WTC11 (cell line): ENCODE measurements around the gene ZSCAN16. TPM values are rescaled to one million over a fixed set of nuclear protein-coding genes. Genes with fewer than 3 reads are reported as not detected.

Source experiments
- ATF1 ChIP-seq: sonication (generic); formaldehyde crosslinking; IDR thresholded peaks from 2 replicates; pipeline ENCODE4 v1.8.1; 2023; ENCODE audit warnings: mild to moderate bottlenecking, moderate library complexity, missing genetic modification reagents
- CREB1 ChIP-seq: sonication (generic); formaldehyde crosslinking; IDR thresholded peaks from 2 replicates; pipeline ENCODE4 v1.8.0; 2023; ENCODE audit warnings: mild to moderate bottlenecking, missing genetic modification reagents
- CREM ChIP-seq: sonication (generic); formaldehyde crosslinking; IDR thresholded peaks from 2 replicates; pipeline ENCODE4 v1.8.1; 2022; ENCODE audit warnings: mild to moderate bottlenecking, missing genetic modification reagents, moderate library complexity
- ELF4 ChIP-seq: sonication (generic); formaldehyde crosslinking; IDR thresholded peaks from 2 replicates; pipeline ENCODE4 v1.8.1; 2022; ENCODE audit warnings: low read depth, mild to moderate bottlenecking, moderate library complexity, missing genetic modification reagents
- EMX1 ChIP-seq: fragments of 250-450 bp; sonication (Bioruptor Pico); IDR thresholded peaks from 2 replicates; pipeline ENCODE4 v1.8.0; 2021; ENCODE audit warnings: mild to moderate bottlenecking
- ESRRA ChIP-seq: sonication (generic); formaldehyde crosslinking; IDR thresholded peaks from 2 replicates; pipeline ENCODE4 v1.8.1; 2022; ENCODE audit warnings: mild to moderate bottlenecking, missing genetic modification reagents, borderline replicate concordance
- ETV6 ChIP-seq: sonication (generic); formaldehyde crosslinking; IDR thresholded peaks from 2 replicates; pipeline ENCODE4 v1.8.1; 2022; ENCODE audit warnings: mild to moderate bottlenecking, missing genetic modification reagents
- FOXJ3 ChIP-seq: sonication (generic); formaldehyde crosslinking; IDR thresholded peaks from 2 replicates; pipeline ENCODE4 v1.9.0; 2021; ENCODE audit warnings: missing genetic modification reagents, mild to moderate bottlenecking, borderline replicate concordance
- FOXK1 ChIP-seq: sonication (generic); formaldehyde crosslinking; IDR thresholded peaks from 2 replicates; pipeline ENCODE4 v1.8.0; 2022; ENCODE audit warnings: mild to moderate bottlenecking, moderate library complexity, missing genetic modification reagents
- HMGA2 ChIP-seq: fragments of 250-450 bp; sonication (Bioruptor Pico); IDR thresholded peaks from 2 replicates; pipeline ENCODE4 v1.4.0; 2021; ENCODE audit warnings: mild to moderate bottlenecking, moderate library complexity
- IRF2 ChIP-seq: sonication (generic); formaldehyde crosslinking; IDR thresholded peaks from 2 replicates; pipeline ENCODE4 v1.8.0; 2022; ENCODE audit warnings: low read depth, missing genetic modification reagents, borderline replicate concordance
- JUN ChIP-seq: sonication (generic); formaldehyde crosslinking; IDR thresholded peaks from 2 replicates; pipeline ENCODE4 v1.8.0; 2023; ENCODE audit warnings: mild to moderate bottlenecking, missing genetic modification reagents
- MXD4 ChIP-seq: fragments of 250-450 bp; sonication (Bioruptor Pico); IDR thresholded peaks from 2 replicates; pipeline ENCODE4 v1.8.0; 2021; ENCODE audit warnings: mild to moderate bottlenecking, moderate library complexity, borderline replicate concordance
- SMAD3 ChIP-seq: sonication (generic); formaldehyde crosslinking; IDR thresholded peaks from 2 replicates; pipeline ENCODE4 v1.8.0; 2022; ENCODE audit warnings: missing genetic modification reagents, mild to moderate bottlenecking, borderline replicate concordance
- SOX15 ChIP-seq: fragments of 250-450 bp; sonication (Bioruptor Pico); IDR thresholded peaks from 2 replicates; pipeline ENCODE4 v1.9.0; 2021; ENCODE audit warnings: mild to moderate bottlenecking
- SP1 ChIP-seq: sonication (generic); formaldehyde crosslinking; conservative IDR thresholded peaks from 2 replicates; pipeline ENCODE4 v1.8.1; 2022; ENCODE audit warnings: missing genetic modification reagents
- TEAD4 ChIP-seq: sonication (generic); formaldehyde crosslinking; IDR thresholded peaks from 2 replicates; pipeline ENCODE4 v1.8.0; 2022; ENCODE audit warnings: mild to moderate bottlenecking, missing genetic modification reagents
- TP53 ChIP-seq: sonication (generic); formaldehyde crosslinking; IDR thresholded peaks from 2 replicates; pipeline ENCODE4 v1.8.1; 2023; ENCODE audit warnings: mild to moderate bottlenecking, missing genetic modification reagents
- ZBTB21 ChIP-seq: sonication (generic); formaldehyde crosslinking; IDR thresholded peaks from 2 replicates; pipeline ENCODE4 v1.8.1; 2023; ENCODE audit warnings: mild to moderate bottlenecking, missing genetic modification reagents, borderline replicate concordance
- ZNF121 ChIP-seq: sonication (generic); formaldehyde crosslinking; IDR thresholded peaks from 2 replicates; pipeline ENCODE4 v1.8.0; 2023; ENCODE audit warnings: missing genetic modification reagents
- ZNF138 ChIP-seq: sonication (generic); formaldehyde crosslinking; conservative IDR thresholded peaks from 2 replicates; pipeline ENCODE4 v1.8.1; 2022; ENCODE audit warnings: mild to moderate bottlenecking, moderate library complexity, missing genetic modification reagents
- ZNF263 ChIP-seq: sonication (generic); formaldehyde crosslinking; IDR thresholded peaks from 2 replicates; pipeline ENCODE4 v1.8.1; 2022; ENCODE audit warnings: low read depth, mild to moderate bottlenecking, moderate library complexity, missing genetic modification reagents
- ZNF423 ChIP-seq: fragments of 250-450 bp; sonication (Bioruptor Pico); IDR thresholded peaks from 2 replicates; pipeline ENCODE4 v2.1.2; 2022; ENCODE audit warnings: mild to moderate bottlenecking, moderate library complexity
- ZNF671 ChIP-seq: fragments of 250-450 bp; sonication (Bioruptor Pico); IDR thresholded peaks from 2 replicates; pipeline ENCODE4 v1.8.0; 2021; ENCODE audit warnings: mild to moderate bottlenecking
- total RNA-seq: library from RNA; stranded (reverse); gene quantifications from 3 replicates; pipeline ENCODE4 v1.2.3, GENCODE V29; 2021
- TF ChIP-seq, protein P1 (sequence below): sonication (generic); formaldehyde crosslinking; conservative IDR thresholded peaks from 2 replicates; pipeline ENCODE4 v1.8.1; 2022; ENCODE audit warnings: mild to moderate bottlenecking, missing genetic modification reagents
- TF ChIP-seq, protein P2 (sequence below): sonication (generic); formaldehyde crosslinking; IDR thresholded peaks from 2 replicates; pipeline ENCODE4 v1.8.1; 2022; ENCODE audit warnings: mild to moderate bottlenecking, moderate library complexity, missing genetic modification reagents
- TF ChIP-seq, protein P3 (sequence below): fragments of 200-600 bp; IDR thresholded peaks from 2 replicates; pipeline ENCODE4 v1.8.0; 2022; ENCODE audit warnings: antibody characterized with exemption
- TF ChIP-seq, protein P4 (sequence below): sonication (generic); formaldehyde crosslinking; IDR thresholded peaks from 2 replicates; pipeline ENCODE4 v1.8.0; 2023; ENCODE audit warnings: missing genetic modification reagents, mild to moderate bottlenecking, borderline replicate concordance
- TF ChIP-seq, protein P5 (sequence below): sonication (generic); formaldehyde crosslinking; IDR thresholded peaks from 2 replicates; pipeline ENCODE4 v1.8.1; 2023; ENCODE audit warnings: mild to moderate bottlenecking, missing genetic modification reagents, moderate library complexity
- TF ChIP-seq, protein P6 (sequence below): sonication (generic); formaldehyde crosslinking; conservative IDR thresholded peaks from 2 replicates; pipeline ENCODE4 v1.8.1; 2023; ENCODE audit warnings: mild to moderate bottlenecking, low read depth, missing genetic modification reagents, moderate library complexity

Gene ZSCAN16
- total RNA-seq, 1 experiment from 2014 or later: 7.1 TPM

DNA sequence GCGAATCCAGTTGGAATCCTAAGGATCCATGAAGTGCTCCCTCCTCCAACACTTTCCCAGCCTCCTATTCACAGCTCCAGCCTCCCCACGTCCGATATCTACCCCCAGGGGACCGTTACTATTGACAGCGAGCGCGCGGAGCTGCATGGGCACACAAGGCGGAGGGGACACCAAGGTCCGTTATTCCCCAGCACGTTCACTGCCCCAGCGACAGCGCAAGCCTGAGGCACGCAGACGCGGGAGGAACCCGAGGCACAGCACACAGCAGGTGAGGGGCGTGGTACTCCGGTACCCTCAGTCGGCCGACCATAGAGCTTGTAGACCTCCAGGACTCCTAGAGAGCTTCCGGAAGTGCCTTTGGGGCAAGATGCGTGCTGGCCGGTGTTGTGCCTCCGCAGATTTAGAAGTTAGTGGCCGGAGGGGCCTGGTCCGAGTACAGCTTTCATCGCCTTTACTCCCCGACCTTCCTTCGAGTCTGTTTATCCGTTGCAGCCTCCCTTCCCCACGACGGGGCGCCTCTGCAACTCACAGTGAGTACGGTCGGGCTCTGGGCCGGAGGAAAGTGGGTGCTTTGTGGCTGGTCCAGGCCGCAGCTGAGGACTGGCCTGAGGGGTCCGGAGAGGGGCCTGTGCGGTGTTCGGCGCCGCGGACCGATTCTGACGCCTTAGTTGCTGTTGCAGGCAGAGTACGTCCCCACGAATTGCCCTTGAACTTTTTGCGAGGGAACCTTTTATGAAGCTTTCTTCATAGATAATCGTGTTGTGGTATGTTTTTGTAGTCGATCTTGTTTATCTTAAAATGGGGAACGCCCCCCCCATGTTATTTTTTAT is 17.3 kb downstream of the ZSCAN16 start, which contains the start of gene ZKSCAN8 (continued):
- TF ChIP-seq, protein P1, sequence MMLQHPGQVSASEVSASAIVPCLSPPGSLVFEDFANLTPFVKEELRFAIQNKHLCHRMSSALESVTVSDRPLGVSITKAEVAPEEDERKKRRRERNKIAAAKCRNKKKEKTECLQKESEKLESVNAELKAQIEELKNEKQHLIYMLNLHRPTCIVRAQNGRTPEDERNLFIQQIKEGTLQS (CRISPR knock-in tag): no peak
- TF ChIP-seq SMAD3 (CRISPR knock-in tag): peak; percentile 90
- no peak for TF ChIP-seq CREB1 (CRISPR knock-in tag)
- peak; percentile 98 for TF ChIP-seq FOXK1 (CRISPR knock-in tag)
- no peak for TF ChIP-seq HMGA2 (CRISPR knock-in tag)
- TF ChIP-seq MXD4 (CRISPR knock-in tag): no peak
- peak; percentile 60; the same call in 1 of the 2 replicates for TF ChIP-seq ETV6 (CRISPR knock-in tag)
- TF ChIP-seq, protein P2, sequence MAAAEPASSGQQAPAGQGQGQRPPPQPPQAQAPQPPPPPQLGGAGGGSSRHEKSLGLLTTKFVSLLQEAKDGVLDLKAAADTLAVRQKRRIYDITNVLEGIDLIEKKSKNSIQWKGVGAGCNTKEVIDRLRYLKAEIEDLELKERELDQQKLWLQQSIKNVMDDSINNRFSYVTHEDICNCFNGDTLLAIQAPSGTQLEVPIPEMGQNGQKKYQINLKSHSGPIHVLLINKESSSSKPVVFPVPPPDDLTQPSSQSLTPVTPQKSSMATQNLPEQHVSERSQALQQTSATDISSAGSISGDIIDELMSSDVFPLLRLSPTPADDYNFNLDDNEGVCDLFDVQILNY: peak; percentile 72
- TF ChIP-seq ZNF121 (CRISPR knock-in tag): no peak
- TF ChIP-seq IRF2 (CRISPR knock-in tag): no peak
- no peak for TF ChIP-seq TP53
- TF ChIP-seq ATF1 (CRISPR knock-in tag): no peak
- peak; percentile 69; the same call in 1 of the 2 replicates for TF ChIP-seq ZNF263 (CRISPR knock-in tag)
- TF ChIP-seq ZNF423 (CRISPR knock-in tag): no peak
- TF ChIP-seq SOX15 (CRISPR knock-in tag): no peak
- TF ChIP-seq FOXJ3 (CRISPR knock-in tag): no peak
- no peak for TF ChIP-seq ESRRA (CRISPR knock-in tag)
- no peak for TF ChIP-seq ZNF671 (CRISPR knock-in tag)
- TF ChIP-seq ZNF138 (CRISPR knock-in tag): no peak
- TF ChIP-seq, protein P3, sequence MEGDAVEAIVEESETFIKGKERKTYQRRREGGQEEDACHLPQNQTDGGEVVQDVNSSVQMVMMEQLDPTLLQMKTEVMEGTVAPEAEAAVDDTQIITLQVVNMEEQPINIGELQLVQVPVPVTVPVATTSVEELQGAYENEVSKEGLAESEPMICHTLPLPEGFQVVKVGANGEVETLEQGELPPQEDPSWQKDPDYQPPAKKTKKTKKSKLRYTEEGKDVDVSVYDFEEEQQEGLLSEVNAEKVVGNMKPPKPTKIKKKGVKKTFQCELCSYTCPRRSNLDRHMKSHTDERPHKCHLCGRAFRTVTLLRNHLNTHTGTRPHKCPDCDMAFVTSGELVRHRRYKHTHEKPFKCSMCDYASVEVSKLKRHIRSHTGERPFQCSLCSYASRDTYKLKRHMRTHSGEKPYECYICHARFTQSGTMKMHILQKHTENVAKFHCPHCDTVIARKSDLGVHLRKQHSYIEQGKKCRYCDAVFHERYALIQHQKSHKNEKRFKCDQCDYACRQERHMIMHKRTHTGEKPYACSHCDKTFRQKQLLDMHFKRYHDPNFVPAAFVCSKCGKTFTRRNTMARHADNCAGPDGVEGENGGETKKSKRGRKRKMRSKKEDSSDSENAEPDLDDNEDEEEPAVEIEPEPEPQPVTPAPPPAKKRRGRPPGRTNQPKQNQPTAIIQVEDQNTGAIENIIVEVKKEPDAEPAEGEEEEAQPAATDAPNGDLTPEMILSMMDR: no peak
- TF ChIP-seq JUN (CRISPR knock-in tag): peak; percentile 58; the same call in 1 of the 2 replicates
- TF ChIP-seq, protein P4, sequence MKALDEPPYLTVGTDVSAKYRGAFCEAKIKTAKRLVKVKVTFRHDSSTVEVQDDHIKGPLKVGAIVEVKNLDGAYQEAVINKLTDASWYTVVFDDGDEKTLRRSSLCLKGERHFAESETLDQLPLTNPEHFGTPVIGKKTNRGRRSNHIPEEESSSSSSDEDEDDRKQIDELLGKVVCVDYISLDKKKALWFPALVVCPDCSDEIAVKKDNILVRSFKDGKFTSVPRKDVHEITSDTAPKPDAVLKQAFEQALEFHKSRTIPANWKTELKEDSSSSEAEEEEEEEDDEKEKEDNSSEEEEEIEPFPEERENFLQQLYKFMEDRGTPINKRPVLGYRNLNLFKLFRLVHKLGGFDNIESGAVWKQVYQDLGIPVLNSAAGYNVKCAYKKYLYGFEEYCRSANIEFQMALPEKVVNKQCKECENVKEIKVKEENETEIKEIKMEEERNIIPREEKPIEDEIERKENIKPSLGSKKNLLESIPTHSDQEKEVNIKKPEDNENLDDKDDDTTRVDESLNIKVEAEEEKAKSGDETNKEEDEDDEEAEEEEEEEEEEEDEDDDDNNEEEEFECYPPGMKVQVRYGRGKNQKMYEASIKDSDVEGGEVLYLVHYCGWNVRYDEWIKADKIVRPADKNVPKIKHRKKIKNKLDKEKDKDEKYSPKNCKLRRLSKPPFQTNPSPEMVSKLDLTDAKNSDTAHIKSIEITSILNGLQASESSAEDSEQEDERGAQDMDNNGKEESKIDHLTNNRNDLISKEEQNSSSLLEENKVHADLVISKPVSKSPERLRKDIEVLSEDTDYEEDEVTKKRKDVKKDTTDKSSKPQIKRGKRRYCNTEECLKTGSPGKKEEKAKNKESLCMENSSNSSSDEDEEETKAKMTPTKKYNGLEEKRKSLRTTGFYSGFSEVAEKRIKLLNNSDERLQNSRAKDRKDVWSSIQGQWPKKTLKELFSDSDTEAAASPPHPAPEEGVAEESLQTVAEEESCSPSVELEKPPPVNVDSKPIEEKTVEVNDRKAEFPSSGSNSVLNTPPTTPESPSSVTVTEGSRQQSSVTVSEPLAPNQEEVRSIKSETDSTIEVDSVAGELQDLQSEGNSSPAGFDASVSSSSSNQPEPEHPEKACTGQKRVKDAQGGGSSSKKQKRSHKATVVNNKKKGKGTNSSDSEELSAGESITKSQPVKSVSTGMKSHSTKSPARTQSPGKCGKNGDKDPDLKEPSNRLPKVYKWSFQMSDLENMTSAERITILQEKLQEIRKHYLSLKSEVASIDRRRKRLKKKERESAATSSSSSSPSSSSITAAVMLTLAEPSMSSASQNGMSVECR (CRISPR knock-in tag): peak; percentile 81; the same call in 1 of the 2 replicates
- no peak; the same call in 1 of the 2 replicates for TF ChIP-seq TEAD4 (CRISPR knock-in tag)
- no peak for TF ChIP-seq ELF4 (CRISPR knock-in tag)
- TF ChIP-seq, protein P5, sequence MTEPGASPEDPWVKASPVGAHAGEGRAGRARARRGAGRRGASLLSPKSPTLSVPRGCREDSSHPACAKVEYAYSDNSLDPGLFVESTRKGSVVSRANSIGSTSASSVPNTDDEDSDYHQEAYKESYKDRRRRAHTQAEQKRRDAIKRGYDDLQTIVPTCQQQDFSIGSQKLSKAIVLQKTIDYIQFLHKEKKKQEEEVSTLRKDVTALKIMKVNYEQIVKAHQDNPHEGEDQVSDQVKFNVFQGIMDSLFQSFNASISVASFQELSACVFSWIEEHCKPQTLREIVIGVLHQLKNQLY (CRISPR knock-in tag): no peak
- TF ChIP-seq, protein P6, sequence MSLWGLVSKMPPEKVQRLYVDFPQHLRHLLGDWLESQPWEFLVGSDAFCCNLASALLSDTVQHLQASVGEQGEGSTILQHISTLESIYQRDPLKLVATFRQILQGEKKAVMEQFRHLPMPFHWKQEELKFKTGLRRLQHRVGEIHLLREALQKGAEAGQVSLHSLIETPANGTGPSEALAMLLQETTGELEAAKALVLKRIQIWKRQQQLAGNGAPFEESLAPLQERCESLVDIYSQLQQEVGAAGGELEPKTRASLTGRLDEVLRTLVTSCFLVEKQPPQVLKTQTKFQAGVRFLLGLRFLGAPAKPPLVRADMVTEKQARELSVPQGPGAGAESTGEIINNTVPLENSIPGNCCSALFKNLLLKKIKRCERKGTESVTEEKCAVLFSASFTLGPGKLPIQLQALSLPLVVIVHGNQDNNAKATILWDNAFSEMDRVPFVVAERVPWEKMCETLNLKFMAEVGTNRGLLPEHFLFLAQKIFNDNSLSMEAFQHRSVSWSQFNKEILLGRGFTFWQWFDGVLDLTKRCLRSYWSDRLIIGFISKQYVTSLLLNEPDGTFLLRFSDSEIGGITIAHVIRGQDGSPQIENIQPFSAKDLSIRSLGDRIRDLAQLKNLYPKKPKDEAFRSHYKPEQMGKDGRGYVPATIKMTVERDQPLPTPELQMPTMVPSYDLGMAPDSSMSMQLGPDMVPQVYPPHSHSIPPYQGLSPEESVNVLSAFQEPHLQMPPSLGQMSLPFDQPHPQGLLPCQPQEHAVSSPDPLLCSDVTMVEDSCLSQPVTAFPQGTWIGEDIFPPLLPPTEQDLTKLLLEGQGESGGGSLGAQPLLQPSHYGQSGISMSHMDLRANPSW (CRISPR knock-in tag): no peak
- peak; percentile 76 for TF ChIP-seq SP1 (CRISPR knock-in tag)
- no peak for TF ChIP-seq EMX1
- TF ChIP-seq ZBTB21 (CRISPR knock-in tag): no peak
- TF ChIP-seq CREM (CRISPR knock-in tag): 0 out of 2 replicates have a peak, but pooled peaks have one; percentile 41
